Measurements from ENCODE around the gene RBM23.
"Not testable (repeated sequence)": the region's sequence is repeated elsewhere in the genome, so short reads cannot be mapped to it uniquely, and the experiment has no call there.

The RBM23 gene

DNA sequence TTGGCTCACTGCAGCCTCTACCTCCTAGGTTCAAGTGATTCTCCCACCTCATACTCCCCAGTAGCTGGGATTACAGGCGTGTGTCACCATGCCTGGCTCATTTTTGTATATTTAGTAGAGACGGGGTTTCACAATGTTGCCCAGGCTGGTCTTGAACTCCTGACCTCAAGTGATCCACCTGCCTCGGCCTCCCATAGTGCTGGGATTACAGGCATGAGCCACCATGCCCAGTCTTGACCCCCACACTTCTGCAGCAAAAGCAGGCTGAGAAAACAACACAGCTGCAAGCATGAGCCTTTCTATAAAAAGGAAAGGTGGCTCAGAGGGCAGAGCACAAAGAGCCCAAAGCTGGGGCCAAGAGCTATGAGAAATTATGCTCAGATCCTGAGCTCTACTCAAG lies 58.6 kb downstream of the RBM23 start:
- H3K9me3 ChIP-seq (ENCODE audit: control insufficient read depth, insufficient read depth, low read length); H3K4me3 ChIP-seq (ENCODE audit: low read depth, low read length); H3K27me3 ChIP-seq (ENCODE audit: control insufficient read depth, insufficient read depth, low read length); H3K36me3 ChIP-seq (ENCODE audit: control insufficient read depth, insufficient read depth, low read length); H3K27ac ChIP-seq (ENCODE audit: low read depth, low read length); H3K9ac ChIP-seq (ENCODE audit: low read depth, low read length); H3K4me1 ChIP-seq (ENCODE audit: control insufficient read depth, insufficient read depth, low read length): not testable (repeated sequence)

GRCh38 chr14:22856428-22856827 lies 62.5 kb downstream of the RBM23 start:
- no peak overlapping the region for H3K27ac ChIP-seq (ENCODE audit: low read depth, low read length)
- H3K36me3 ChIP-seq (ENCODE audit: control insufficient read depth, insufficient read depth, low read length): no peaks in the 10 kb centered on the region
- H3K4me1 ChIP-seq (ENCODE audit: control insufficient read depth, insufficient read depth, low read length): peaks cover 6% of the 10 kb centered on the region
- H3K9ac ChIP-seq (ENCODE audit: low read depth, low read length): no peak overlapping the region
- H3K9me3 ChIP-seq (ENCODE audit: control insufficient read depth, insufficient read depth, low read length): no peaks in the 10 kb centered on the region
- no peak overlapping the region for H3K4me3 ChIP-seq (ENCODE audit: low read depth, low read length)
- no peaks in the 10 kb centered on the region for H3K27me3 ChIP-seq (ENCODE audit: control insufficient read depth, insufficient read depth, low read length)

- Histone ChIP-seq H3K4me3 (ENCODE audit: low read depth, low read length) (no peak overlapping the region), H3K9ac (ENCODE audit: low read depth, low read length) (no peak overlapping the region), H3K36me3 (ENCODE audit: control insufficient read depth, insufficient read depth, low read length) (no peaks in the 10 kb centered on the region), H3K4me1 (ENCODE audit: control insufficient read depth, insufficient read depth, low read length) (peaks cover 6% of the 10 kb centered on the region), H3K27me3 (ENCODE audit: control insufficient read depth, insufficient read depth, low read length) (no peaks in the 10 kb centered on the region), H3K27ac (ENCODE audit: low read depth, low read length) (no peak overlapping the region), H3K9me3 (ENCODE audit: control insufficient read depth, insufficient read depth, low read length) (no peaks in the 10 kb centered on the region)
Observed at GRCh38 chr14:22854963-22855724, 63.8 kb downstream of the RBM23 start.

DNA sequence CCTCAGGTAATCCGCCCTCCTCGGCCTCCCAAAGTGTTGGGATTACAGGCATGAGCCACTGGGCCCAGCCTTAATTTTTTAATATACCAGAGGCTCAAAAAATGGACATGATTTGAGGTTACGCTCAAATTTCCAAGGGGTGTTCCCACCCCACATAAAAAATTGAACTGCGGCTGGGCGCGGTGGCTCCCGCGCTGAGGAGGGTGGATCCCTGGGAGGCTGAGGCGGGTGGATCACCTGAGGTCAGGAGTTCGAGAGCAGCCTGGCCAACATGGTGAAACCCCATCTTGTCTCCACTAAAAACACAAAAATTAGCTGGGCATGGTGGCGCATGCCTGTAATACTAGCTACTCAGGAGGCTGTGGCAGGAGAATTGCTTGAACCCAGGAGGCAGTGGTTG lies 64.7 kb downstream of the RBM23 start:
- H3K9ac ChIP-seq (ENCODE audit: low read depth, low read length); H3K4me3 ChIP-seq (ENCODE audit: low read depth, low read length); H3K4me1 ChIP-seq (ENCODE audit: control insufficient read depth, insufficient read depth, low read length); H3K27ac ChIP-seq (ENCODE audit: low read depth, low read length); H3K27me3 ChIP-seq (ENCODE audit: control insufficient read depth, insufficient read depth, low read length); H3K9me3 ChIP-seq (ENCODE audit: control insufficient read depth, insufficient read depth, low read length); H3K36me3 ChIP-seq (ENCODE audit: control insufficient read depth, insufficient read depth, low read length): not testable (repeated sequence)

GRCh38 chr14:22852940-22853767 lies 65.8 kb downstream of the RBM23 start:
- Histone ChIP-seq H3K9ac (ENCODE audit: low read depth, low read length) (peak overlapping the region; percentile 69), H3K4me3 (ENCODE audit: low read depth, low read length) (peak overlapping the region; percentile 63), H3K27me3 (ENCODE audit: control insufficient read depth, insufficient read depth, low read length) (no peaks in the 10 kb centered on the region), H3K4me1 (ENCODE audit: control insufficient read depth, insufficient read depth, low read length) (peaks cover 19% of the 10 kb centered on the region), H3K27ac (ENCODE audit: low read depth, low read length) (no peak overlapping the region), H3K9me3 (ENCODE audit: control insufficient read depth, insufficient read depth, low read length) (no peaks in the 10 kb centered on the region), H3K36me3 (ENCODE audit: control insufficient read depth, insufficient read depth, low read length) (no peaks in the 10 kb centered on the region)

DNA sequence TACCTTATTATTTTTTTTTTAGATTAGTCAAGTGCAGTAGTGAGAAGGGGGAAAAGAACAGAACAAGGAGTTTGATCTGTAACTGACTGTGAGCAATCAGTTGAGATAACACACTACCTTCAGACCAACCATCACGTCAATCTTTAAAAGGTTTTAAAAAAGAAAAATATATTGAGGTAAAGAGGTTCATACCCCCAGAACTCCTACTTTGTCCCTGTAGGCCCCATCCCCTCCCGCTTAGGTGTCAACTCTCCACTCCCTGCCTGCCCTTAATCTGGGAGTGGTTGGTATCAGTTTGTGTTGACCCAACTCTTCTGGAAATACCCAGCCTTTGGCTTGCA lies 66.4 kb downstream of the RBM23 start:
- Histone ChIP-seq H3K4me1 (ENCODE audit: control insufficient read depth, insufficient read depth, low read length) (peaks cover 25% of the 10 kb centered on the region), H3K36me3 (ENCODE audit: control insufficient read depth, insufficient read depth, low read length) (no peaks in the 10 kb centered on the region), H3K9me3 (ENCODE audit: control insufficient read depth, insufficient read depth, low read length) (no peaks in the 10 kb centered on the region), H3K27me3 (ENCODE audit: control insufficient read depth, insufficient read depth, low read length) (no peaks in the 10 kb centered on the region), H3K4me3 (ENCODE audit: low read depth, low read length) (no peak overlapping the region), H3K9ac (ENCODE audit: low read depth, low read length) (no peak overlapping the region), H3K27ac (ENCODE audit: low read depth, low read length) (no peak overlapping the region)

DNA sequence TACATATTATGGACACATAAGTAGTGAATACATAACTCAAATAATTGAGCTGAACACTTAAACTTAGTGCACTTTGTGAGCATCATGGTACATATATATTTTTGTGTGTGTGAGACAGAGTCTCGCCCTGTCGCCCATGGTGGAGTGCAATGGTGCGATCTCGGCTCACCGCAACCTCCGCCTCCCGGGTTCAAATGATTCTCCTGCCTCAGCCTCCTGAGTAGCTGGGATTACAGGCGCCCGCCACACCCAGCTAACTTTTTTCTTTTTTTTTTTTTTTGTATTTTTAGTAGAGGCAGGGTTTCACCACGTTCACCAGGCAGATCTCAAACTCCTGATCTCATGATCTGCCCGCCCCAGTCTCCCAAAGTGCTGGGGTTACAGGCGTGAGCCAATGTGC lies 66.8 kb downstream of the RBM23 start:
- H3K4me1 ChIP-seq (ENCODE audit: control insufficient read depth, insufficient read depth, low read length): peaks cover 25% of the 10 kb centered on the region
- H3K9me3 ChIP-seq (ENCODE audit: control insufficient read depth, insufficient read depth, low read length); H3K27me3 ChIP-seq (ENCODE audit: control insufficient read depth, insufficient read depth, low read length); H3K9ac ChIP-seq (ENCODE audit: low read depth, low read length); H3K4me3 ChIP-seq (ENCODE audit: low read depth, low read length); H3K27ac ChIP-seq (ENCODE audit: low read depth, low read length); H3K36me3 ChIP-seq (ENCODE audit: control insufficient read depth, insufficient read depth, low read length): not testable (repeated sequence)

DNA sequence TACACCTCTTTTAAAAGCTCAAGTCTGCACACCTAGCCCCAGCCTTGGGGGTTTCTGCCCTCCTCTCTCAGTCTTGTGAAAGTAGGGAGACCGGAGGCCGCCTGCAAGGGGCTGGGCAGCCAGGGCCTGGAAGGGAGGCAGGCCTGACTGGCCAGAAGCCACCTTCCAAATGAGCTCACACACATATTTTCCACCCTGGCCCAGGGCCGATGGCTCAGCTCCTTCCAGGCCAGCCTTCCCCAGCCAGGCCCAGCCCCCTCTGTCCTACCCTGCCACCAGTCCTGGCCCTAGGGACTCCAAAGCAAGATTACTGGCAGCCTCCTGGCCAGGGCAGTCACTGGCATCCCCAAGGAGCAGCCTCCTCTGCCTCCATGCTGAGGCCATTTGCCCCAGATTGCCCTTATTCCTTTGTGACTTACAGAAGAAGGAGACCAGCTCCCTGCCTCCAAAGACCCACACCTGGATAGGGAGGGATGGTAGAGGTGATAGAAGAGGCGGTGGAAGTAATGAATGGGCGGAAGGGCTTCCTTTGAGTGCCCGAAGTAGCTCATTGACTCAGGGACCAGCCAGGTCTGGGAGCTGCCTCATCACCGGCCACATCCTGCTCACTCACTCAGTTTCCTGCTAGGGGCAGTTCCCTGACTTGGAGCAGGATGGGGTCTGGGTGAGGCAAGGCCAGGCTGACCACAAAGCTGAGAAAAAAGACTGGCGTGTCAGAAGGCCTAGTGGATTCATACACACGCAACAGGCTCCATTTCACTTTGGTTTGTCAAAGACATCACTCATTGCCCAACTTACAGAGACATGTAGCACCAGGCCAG lies 67.8 kb downstream of the RBM23 start:
- H3K4me3 ChIP-seq (ENCODE audit: low read depth, low read length): no peak overlapping the region
- no peak overlapping the region for H3K9ac ChIP-seq (ENCODE audit: low read depth, low read length)
- peaks cover 25% of the 10 kb centered on the region for H3K4me1 ChIP-seq (ENCODE audit: control insufficient read depth, insufficient read depth, low read length)
- H3K36me3 ChIP-seq (ENCODE audit: control insufficient read depth, insufficient read depth, low read length): peaks cover 8% of the 10 kb centered on the region
- no peak overlapping the region for H3K27ac ChIP-seq (ENCODE audit: low read depth, low read length)
- no peaks in the 10 kb centered on the region for H3K27me3 ChIP-seq (ENCODE audit: control insufficient read depth, insufficient read depth, low read length)
- no peaks in the 10 kb centered on the region for H3K9me3 ChIP-seq (ENCODE audit: control insufficient read depth, insufficient read depth, low read length)

- Histone ChIP-seq H3K9me3 (ENCODE audit: control insufficient read depth, insufficient read depth, low read length) (no peaks in the 10 kb centered on the region), H3K4me3 (ENCODE audit: low read depth, low read length) (no peak overlapping the region), H3K9ac (ENCODE audit: low read depth, low read length) (peak overlapping the region; percentile 31; the same call in 1 of the 2 replicates), H3K4me1 (ENCODE audit: control insufficient read depth, insufficient read depth, low read length) (peaks cover 25% of the 10 kb centered on the region), H3K36me3 (ENCODE audit: control insufficient read depth, insufficient read depth, low read length) (peaks cover 26% of the 10 kb centered on the region), H3K27ac (ENCODE audit: low read depth, low read length) (no peak overlapping the region), H3K27me3 (ENCODE audit: control insufficient read depth, insufficient read depth, low read length) (no peaks in the 10 kb centered on the region)
Observed at GRCh38 chr14:22849212-22849819, 69.6 kb downstream of the RBM23 start.

DNA sequence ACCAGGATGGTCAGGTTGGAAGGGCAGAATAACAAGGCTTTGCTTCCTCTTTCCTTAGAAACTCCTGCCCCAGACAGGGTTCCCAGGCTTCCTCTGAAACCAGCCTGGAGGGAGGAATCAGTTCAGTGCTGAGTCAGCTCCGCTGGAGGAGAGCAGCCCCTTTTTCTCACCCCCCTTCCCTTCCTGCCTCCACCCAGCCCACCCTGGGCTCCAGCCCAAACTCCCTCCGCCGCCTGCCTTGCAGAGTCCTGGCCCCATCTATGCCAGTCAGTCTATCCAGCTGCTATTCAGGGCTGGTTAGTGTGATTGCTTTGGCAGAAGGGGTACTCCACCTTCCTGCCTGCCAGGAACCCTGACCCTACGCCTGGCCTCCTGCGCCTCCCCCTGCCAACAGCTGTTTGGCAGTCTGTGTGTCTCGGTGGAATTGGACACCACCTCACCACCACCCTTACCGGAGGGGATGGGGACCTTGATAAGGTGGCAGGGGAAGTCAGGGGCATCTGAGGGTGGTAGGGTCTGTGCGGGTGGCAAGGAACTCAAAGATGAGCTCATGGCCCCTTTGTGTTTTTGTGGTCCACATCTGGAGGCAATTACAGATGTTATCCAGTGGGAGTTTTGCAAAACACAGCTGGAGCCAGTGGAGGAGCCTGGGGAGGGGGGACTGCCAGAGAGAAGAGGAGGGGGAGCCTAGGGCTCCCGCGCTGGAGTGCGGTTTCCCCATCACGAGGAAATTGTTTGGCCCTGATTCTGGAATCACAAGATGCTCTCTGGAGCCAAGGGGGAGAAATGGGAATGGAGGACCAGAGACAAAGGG lies 70.4 kb downstream of the RBM23 start:
- H3K4me3 ChIP-seq (ENCODE audit: low read depth, low read length): no peak overlapping the region
- H3K27ac ChIP-seq (ENCODE audit: low read depth, low read length): peak overlapping the region; percentile 64
- no peak overlapping the region for H3K9ac ChIP-seq (ENCODE audit: low read depth, low read length)
- H3K27me3 ChIP-seq (ENCODE audit: control insufficient read depth, insufficient read depth, low read length): no peaks in the 10 kb centered on the region
- peaks cover 25% of the 10 kb centered on the region for H3K4me1 ChIP-seq (ENCODE audit: control insufficient read depth, insufficient read depth, low read length)
- peaks cover 32% of the 10 kb centered on the region for H3K36me3 ChIP-seq (ENCODE audit: control insufficient read depth, insufficient read depth, low read length)
- no peaks in the 10 kb centered on the region for H3K9me3 ChIP-seq (ENCODE audit: control insufficient read depth, insufficient read depth, low read length)

Data from HUES48 (cell line).